ENCODE results near the gene BST2.

BST2 gene

GRCh38 chr19:17358395-17358794, 47.0 kb downstream of the BST2 start:
- no peaks in the 10 kb centered on the region for H3K36me3 ChIP-seq (ENCODE audit: insufficient read depth, low read length)
- no peak for ATAC-seq (ENCODE audit: insufficient read depth, low read depth)

GRCh38 chr19:17357724-17358123, 47.7 kb downstream of the BST2 start:
- no peaks in the 10 kb centered on the region for H4K20me1 ChIP-seq (ENCODE audit: insufficient read depth, low read length)
- TF ChIP-seq EZH2 (IDR thresholded peaks at IDR 0.05; ENCODE audit: borderline replicate concordance, low read depth, low read length, severe bottlenecking) (no peak), CTCF (IDR thresholded peaks at IDR 0.05; ENCODE audit: borderline replicate concordance, extremely low read depth, low read length, poor library complexity, severe bottlenecking) (no peak)
- H3K9me3 ChIP-seq (ENCODE audit: insufficient read depth, low read length, severe bottlenecking) = no peaks in the 10 kb centered on the region
- H3K36me3 ChIP-seq (ENCODE audit: insufficient read depth, low read length) = no peaks in the 10 kb centered on the region
- no peak overlapping the region for H3K4me3 ChIP-seq (ENCODE audit: low read depth in 1 of 2, low read length in 2 of 2)
- no peak overlapping the region for H3K4me2 ChIP-seq (ENCODE audit: insufficient read depth, low read length)
- no peak overlapping the region for H3K9ac ChIP-seq (ENCODE audit: low read depth, low read length)
- H3K79me2 ChIP-seq (ENCODE audit: insufficient read depth, low read length) = no peaks in the 10 kb centered on the region
- no peak overlapping the region for H3K27ac ChIP-seq (ENCODE audit: low read length)
- no peaks in the 10 kb centered on the region for H3K27me3 ChIP-seq (ENCODE audit: insufficient read depth, low read length, poor library complexity)
- no peak for DNase-seq
- no peak for ATAC-seq (ENCODE audit: insufficient read depth, low read depth)
- H3K4me1 ChIP-seq (ENCODE audit: insufficient read depth, low read length) = no peaks in the 10 kb centered on the region
- no peak overlapping the region for H2AFZ ChIP-seq (ENCODE audit: low read depth, low read length)

More at GRCh38 chr19:17358395-17358794, 47.0 kb downstream of the BST2 start:
- no peak overlapping the region for H3K4me2 ChIP-seq (ENCODE audit: insufficient read depth, low read length)
- no peaks in the 10 kb centered on the region for H3K4me1 ChIP-seq (ENCODE audit: insufficient read depth, low read length)
- no peaks in the 10 kb centered on the region for H3K79me2 ChIP-seq (ENCODE audit: insufficient read depth, low read length)
- no peaks in the 10 kb centered on the region for H3K27me3 ChIP-seq (ENCODE audit: insufficient read depth, low read length, poor library complexity)
- H3K4me3 ChIP-seq (ENCODE audit: low read depth in 1 of 2, low read length in 2 of 2) = no peak overlapping the region
- H3K27ac ChIP-seq (ENCODE audit: low read length) = no peak overlapping the region
- TF ChIP-seq CTCF (IDR thresholded peaks at IDR 0.05; ENCODE audit: borderline replicate concordance, extremely low read depth, low read length, poor library complexity, severe bottlenecking) (no peak), EZH2 (IDR thresholded peaks at IDR 0.05; ENCODE audit: borderline replicate concordance, low read depth, low read length, severe bottlenecking) (no peak)
- H4K20me1 ChIP-seq (ENCODE audit: insufficient read depth, low read length) = no peaks in the 10 kb centered on the region
- no peak overlapping the region for H3K9ac ChIP-seq (ENCODE audit: low read depth, low read length)
- no peaks in the 10 kb centered on the region for H3K9me3 ChIP-seq (ENCODE audit: insufficient read depth, low read length, severe bottlenecking)
- no peak overlapping the region for H2AFZ ChIP-seq (ENCODE audit: low read depth, low read length)
- no peak for DNase-seq

- no peak overlapping the region for H2AFZ ChIP-seq (ENCODE audit: low read depth, low read length)
- no peak overlapping the region for H3K27ac ChIP-seq (ENCODE audit: low read length)
- no peak for ATAC-seq (ENCODE audit: insufficient read depth, low read depth)
- H4K20me1 ChIP-seq (ENCODE audit: insufficient read depth, low read length) = no peaks in the 10 kb centered on the region
- no peaks in the 10 kb centered on the region for H3K4me1 ChIP-seq (ENCODE audit: insufficient read depth, low read length)
- DNase-seq = no peak
- H3K36me3 ChIP-seq (ENCODE audit: insufficient read depth, low read length) = no peaks in the 10 kb centered on the region
- no peak overlapping the region for H3K4me3 ChIP-seq (ENCODE audit: low read depth in 1 of 2, low read length in 2 of 2)
- H3K4me2 ChIP-seq (ENCODE audit: insufficient read depth, low read length) = no peak overlapping the region
- TF ChIP-seq CTCF (IDR thresholded peaks at IDR 0.05; ENCODE audit: borderline replicate concordance, extremely low read depth, low read length, poor library complexity, severe bottlenecking) (no peak), EZH2 (IDR thresholded peaks at IDR 0.05; ENCODE audit: borderline replicate concordance, low read depth, low read length, severe bottlenecking) (no peak)
- no peak overlapping the region for H3K9ac ChIP-seq (ENCODE audit: low read depth, low read length)
- H3K27me3 ChIP-seq (ENCODE audit: insufficient read depth, low read length, poor library complexity) = no peaks in the 10 kb centered on the region
- no peaks in the 10 kb centered on the region for H3K79me2 ChIP-seq (ENCODE audit: insufficient read depth, low read length)
- no peaks in the 10 kb centered on the region for H3K9me3 ChIP-seq (ENCODE audit: insufficient read depth, low read length, severe bottlenecking)
Observed at GRCh38 chr19:17357078-17357666, 48.3 kb downstream of the BST2 start.

All from DND-41 (cell line).